ENCODE measurements around the gene PLEKHA5.
"Not testable (repeated sequence)": the region's sequence is repeated elsewhere in the genome, so short reads cannot be mapped to it uniquely, and the experiment has no call there.

Gene PLEKHA5

DNA sequence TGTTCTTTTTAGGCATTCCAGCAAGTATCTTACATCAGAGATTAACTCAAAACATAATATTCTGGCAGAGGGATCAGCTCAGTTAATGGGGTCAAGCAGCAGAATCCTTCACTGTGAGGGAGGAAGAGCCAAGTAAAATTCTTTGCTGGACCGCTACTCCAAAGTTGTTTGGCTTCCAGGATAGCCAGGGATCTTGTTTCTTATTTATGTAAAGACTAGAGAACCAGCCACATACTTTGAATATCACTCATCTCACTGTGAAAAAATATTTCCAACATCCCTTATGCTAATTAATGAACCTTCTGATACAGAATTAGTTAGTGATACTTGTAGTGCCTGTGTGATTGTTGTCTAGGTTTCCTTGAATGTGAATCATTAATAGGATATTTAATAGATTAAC is 94.2 kb downstream of the PLEKHA5 start:
- no peak for DNase-seq (ENCODE audit: low spot score)
- ChIA-PET CTCF (interaction anchor here (0.6 kb wide), 2 partner anchors 24 to 34 kb away, joined by 3 read pairs; no protein-coding TSS in a partner anchor), POLR2A (ENCODE audit: low non-redundant PET) (no interaction called here)
- H3K27ac ChIP-seq: no peak overlapping the region
- TF ChIP-seq, protein P1, sequence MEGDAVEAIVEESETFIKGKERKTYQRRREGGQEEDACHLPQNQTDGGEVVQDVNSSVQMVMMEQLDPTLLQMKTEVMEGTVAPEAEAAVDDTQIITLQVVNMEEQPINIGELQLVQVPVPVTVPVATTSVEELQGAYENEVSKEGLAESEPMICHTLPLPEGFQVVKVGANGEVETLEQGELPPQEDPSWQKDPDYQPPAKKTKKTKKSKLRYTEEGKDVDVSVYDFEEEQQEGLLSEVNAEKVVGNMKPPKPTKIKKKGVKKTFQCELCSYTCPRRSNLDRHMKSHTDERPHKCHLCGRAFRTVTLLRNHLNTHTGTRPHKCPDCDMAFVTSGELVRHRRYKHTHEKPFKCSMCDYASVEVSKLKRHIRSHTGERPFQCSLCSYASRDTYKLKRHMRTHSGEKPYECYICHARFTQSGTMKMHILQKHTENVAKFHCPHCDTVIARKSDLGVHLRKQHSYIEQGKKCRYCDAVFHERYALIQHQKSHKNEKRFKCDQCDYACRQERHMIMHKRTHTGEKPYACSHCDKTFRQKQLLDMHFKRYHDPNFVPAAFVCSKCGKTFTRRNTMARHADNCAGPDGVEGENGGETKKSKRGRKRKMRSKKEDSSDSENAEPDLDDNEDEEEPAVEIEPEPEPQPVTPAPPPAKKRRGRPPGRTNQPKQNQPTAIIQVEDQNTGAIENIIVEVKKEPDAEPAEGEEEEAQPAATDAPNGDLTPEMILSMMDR (conservative IDR thresholded peaks at IDR 0.05; ENCODE audit: low read depth): no peak

DNA sequence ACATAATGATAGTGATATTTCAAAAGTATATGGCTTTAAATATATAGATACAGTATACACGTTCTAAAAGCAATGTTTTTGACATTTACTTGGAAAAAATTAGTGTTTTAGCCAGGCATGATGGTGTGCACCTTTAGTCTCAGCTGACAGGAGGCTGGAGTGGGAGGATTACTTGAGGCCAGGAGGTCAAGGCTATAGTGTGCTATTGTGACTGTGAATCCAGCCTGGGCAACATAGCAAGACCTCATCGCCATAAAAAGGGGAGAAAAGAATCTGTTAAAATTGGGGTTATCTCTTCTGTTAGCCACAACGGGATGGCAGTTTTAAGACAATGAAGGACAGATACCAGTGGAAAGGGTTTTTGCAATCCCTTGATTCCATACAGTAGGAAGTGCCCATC is 95.2 kb downstream of the PLEKHA5 start:
- TF ChIP-seq, protein P1 (conservative IDR thresholded peaks at IDR 0.05; ENCODE audit: low read depth): no peak
- no peak for DNase-seq (ENCODE audit: low spot score)
- CTCF ChIA-PET: no interaction called here
- no peak overlapping the region for H3K27ac ChIP-seq
- POLR2A ChIA-PET (ENCODE audit: low non-redundant PET): no interaction called here

DNA sequence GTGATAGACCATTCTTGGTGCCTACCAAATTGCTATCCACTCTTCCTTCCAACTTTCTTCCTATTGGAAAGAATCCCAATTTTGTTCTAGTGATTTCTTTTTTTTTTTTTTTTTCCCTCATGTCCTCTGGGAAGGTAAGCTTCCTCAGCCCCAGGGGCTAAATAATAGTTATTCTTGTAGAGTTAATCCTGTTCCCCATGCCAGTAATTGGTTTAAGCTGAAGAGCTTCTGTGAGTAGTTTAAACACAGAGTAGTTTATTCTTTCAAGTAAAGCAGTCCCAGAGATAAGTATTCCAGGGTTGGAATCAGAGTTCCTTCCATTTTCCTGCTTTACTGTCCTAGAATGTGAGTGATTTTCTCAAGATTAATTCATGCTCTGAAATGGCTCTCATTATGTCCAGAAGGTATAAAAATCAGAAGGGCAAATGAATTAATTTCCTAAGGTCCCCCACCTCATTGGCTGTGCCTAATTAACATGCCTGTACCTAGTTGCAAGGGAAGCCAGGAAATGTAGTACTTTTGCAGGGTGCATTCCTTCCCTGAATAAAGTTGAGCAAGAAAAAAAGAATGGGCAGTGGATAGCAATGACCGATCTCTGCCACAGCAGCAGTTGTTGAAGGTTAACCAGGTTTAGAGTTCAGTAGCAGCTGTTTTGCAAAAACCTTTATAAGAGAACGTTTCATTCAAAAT is 97.8 kb downstream of the PLEKHA5 start:
- H3K27ac ChIP-seq: no peak overlapping the region
- no peak for DNase-seq (ENCODE audit: low spot score)
- CTCF ChIA-PET: interaction anchor here (0.6 kb wide), 1 partner anchor 993 kb away, joined by 5 read pairs; no protein-coding TSS in a partner anchor
- POLR2A ChIA-PET (ENCODE audit: low non-redundant PET): no interaction called here
- TF ChIP-seq, protein P1 (conservative IDR thresholded peaks at IDR 0.05; ENCODE audit: low read depth): no peak

DNA sequence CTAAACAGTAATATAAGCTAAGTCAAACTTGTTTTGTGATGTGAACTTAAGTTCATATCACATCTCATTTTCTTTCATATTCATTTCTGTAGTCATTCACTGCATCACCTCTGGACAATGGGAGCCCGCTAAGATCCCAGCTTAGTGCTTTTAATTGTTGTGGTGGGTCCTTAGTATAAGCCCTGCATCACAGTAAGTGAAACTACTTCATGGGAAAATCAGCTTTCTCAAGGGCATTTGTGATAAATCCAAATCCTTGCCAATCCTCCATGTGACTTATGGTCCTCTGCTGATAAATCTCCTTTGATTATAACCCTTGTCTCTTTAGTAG is 98.3 kb downstream of the PLEKHA5 start:
- no peak overlapping the region for H3K27ac ChIP-seq
- ChIA-PET CTCF (interaction anchor here (0.5 kb wide), 1 partner anchor 13 kb away, joined by 5 read pairs; no protein-coding TSS in a partner anchor), POLR2A (ENCODE audit: low non-redundant PET) (no interaction called here)
- TF ChIP-seq, protein P1 (conservative IDR thresholded peaks at IDR 0.05; ENCODE audit: low read depth): no peak
- no peak for DNase-seq (ENCODE audit: low spot score)

DNA sequence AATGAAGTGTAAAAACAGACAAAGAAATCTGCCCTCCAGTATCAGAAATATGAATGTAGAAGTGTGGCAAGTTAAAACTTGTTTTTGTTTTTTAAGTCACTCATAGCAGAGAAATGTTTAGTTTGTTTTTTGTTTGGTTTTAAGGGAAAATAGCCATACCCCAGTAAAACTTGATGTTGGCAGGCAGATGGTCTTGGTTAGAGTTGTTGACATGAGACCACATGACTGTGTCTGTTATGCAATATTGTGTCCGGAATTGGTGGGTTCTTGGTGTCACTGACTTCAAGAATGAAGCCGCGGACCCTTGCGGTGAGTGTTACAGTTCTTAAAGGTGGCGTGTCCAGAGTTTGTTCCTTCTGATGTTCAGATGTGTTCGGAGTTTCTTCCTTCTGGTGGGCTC is 99.5 kb downstream of the PLEKHA5 start:
- DNase-seq (ENCODE audit: low spot score); POLR2A ChIA-PET (ENCODE audit: low non-redundant PET); CTCF ChIA-PET; H3K27ac ChIP-seq: not testable (repeated sequence)

DNA sequence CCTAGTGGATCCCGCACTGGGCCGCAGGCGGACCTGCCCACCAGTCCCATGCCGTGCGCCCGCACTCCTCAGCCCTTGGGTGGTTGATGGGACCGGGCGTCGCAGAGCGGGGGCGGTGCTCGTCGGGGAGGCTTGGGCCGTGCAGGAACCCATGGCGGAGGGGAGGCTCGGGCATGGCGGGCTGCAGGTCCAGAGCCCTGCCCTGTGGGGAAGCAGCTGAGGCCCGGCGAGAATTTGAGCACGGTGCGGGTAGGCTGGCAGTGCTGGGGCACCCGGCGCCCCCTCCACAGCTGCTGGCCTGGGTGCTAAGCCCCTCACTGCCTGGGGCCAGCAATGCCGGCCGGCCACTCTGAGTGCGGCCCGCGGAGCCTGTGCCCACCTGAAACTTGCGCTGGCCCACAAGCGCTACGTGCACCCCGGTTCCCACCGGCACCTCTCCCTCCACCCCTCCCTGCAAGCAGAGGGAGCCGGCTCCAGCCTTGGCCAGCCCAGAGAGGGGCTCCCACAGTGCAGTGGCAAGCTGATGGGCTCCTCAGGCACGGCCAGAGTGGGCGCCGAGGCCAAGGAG is 100.8 kb downstream of the PLEKHA5 start:
- ChIA-PET POLR2A (ENCODE audit: low non-redundant PET) (no interaction called here), CTCF (no interaction called here)
- TF ChIP-seq, protein P1 (conservative IDR thresholded peaks at IDR 0.05; ENCODE audit: low read depth): no peak
- H3K27ac ChIP-seq: no peak overlapping the region
- no peak for DNase-seq (ENCODE audit: low spot score)

DNA sequence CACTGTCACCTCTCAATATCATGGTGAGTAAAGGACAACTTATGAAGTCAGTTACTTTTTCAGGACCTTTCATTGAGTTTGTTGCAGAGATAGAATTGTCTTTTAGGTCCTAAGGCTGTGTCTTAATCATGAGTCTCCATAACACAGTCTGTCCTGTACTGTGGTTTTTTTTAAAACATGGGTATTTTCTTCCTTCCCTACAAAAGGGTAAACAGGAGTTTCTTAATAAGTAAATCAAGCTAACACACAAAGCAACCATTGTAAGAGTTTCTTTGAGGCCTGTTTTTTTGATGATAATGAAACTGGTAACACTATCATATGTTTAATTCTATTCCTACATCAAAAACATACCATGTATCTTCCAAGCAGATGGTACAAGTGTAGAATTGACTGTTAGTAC is 101.4 kb downstream of the PLEKHA5 start:
- CTCF ChIA-PET: no interaction called here
- POLR2A ChIA-PET (ENCODE audit: low non-redundant PET): no interaction called here
- H3K27ac ChIP-seq: no peak overlapping the region
- TF ChIP-seq, protein P1 (conservative IDR thresholded peaks at IDR 0.05; ENCODE audit: low read depth): no peak
- no peak for DNase-seq (ENCODE audit: low spot score)

Data from RWPE1 (cell line).